ENCODE results near the gene STK35.

Gene STK35

DNA sequence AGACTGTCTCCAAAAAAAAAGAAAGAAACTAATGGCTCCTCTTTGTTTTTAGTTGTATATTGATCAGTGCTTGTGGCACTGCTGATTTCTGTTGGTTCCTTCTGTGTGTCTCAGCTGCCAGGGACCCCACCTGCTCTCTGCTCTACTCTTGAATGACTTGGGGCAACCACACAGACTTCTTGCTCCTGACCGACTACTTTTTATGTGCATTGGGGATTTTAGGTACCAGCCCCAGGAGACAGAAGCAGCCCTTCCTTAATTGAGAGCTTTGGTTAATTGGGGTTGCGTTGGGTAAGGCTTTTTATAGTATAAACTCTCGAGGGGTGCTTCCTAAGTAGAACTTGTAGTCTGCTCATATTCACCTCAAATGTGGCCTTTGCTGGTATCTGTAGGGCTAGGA, 6.9 kb downstream of the STK35 start:
- DNase-seq = no peak

DNA sequence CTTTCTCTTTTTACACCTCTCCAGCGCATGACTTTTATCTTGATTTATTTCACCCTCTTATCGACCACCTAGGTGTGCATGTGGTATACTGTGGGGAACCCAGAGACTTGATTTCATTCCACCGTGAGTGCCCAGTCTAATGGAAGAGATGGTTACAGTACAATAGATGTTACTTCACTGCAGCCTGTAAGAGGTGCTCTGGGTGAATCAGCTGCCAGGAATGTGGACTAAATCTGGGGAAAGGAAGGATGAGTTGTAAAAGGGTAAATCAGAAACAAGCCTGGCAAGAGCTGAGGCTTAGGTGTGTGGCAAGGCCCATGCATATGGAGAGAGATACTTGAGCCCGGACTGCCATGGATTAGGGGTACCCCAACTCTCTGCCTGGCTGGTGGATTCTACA, 7.4 kb downstream of the STK35 start:
- DNase-seq = no peak

DNA sequence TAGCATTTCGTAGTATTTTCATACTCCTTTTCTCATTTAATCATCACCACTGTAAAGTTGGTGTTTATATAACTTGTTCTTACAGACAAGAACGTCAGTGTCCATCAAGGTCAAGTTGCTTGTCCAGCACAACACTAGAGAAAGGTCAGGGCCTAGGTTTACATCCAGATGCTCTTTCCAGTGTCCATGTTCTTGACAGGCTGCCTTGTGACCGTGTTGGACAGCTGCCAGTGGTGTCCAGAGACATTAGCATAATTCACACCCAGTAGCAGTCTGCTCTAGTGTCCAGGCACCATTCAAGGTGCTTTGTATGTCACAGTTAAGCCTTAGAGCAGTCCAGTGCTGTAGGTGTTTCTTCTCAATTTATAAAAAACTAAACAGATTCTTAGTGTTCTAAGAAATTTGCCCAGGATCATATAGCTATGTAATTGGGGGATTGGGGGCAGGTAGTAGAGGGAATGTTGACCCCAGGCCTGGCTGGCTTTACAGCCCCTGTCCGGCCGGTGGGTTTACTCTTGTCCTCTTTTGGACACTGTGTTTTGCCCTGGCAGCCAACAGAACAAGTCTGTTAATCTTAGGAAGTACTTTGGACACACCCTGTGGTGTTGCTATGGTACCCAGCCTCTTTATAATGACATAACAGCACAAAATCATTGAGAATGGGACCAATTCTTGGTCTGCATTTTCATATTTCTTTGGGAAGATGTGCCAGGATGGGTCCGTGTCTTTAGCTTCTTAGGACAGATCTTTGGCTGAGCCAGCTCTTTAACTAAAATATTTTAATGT, 8.0 kb downstream of the STK35 start:
- DNase-seq = no peak

DNA sequence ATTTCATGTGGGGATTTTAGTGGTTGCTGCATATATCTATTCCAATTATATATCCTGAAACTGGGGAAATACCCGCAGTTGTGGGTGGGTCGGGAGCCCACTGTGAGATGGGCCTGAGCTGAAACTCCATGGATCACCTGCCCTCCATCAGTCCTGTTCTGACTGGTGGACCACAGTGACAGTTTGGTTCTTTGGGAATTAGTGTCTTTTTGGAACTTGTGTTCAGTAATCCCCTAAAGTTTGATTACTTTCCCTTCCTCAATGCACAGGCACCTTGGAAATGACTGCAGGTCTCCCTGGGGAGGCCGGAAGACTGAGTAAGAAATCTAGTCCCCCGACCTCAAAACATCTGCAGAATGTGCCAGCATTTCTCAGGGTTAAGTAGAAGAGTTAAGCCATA, 11.3 kb downstream of the STK35 start:
- DNase-seq = no peak

- DNase-seq = no peak
Observed at GRCh38 chr20:2114127-2114959, 12.7 kb downstream of the STK35 start.

DNA sequence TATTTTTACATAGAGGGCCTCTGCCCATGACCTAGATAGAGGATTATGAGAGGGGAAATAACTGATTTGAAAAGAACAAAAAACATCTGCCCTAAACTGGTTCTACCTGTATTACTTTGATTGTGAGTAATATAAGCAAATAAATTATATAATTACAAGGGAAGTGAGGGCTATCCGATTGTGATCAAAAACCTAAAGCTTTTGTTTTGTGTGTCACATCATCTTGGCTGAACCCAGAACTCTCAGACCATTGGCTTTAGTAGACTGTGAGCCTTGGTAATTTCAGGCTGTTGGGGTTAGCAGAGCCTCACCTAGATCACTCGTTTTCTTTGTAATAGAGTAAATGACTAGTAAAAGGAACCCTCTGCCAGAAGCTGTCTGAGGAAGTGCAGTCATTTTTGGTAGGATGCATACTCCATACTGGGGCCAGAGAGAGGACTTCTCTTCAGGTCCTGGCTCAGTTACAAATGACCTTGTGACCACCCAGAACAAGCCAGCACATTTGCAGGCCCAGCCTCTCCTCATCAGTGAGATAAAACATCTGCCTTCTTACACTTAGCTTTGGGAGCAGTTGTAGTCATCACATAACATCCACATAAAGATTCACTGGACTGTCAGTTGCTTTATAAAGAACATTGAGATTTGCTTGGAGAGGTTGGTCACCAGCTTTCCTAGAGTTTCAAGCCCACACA, 13.5 kb downstream of the STK35 start:
- no peak for DNase-seq

- no peak for DNase-seq
Observed at GRCh38 chr20:2116170-2116940, 14.7 kb downstream of the STK35 start.

DNA sequence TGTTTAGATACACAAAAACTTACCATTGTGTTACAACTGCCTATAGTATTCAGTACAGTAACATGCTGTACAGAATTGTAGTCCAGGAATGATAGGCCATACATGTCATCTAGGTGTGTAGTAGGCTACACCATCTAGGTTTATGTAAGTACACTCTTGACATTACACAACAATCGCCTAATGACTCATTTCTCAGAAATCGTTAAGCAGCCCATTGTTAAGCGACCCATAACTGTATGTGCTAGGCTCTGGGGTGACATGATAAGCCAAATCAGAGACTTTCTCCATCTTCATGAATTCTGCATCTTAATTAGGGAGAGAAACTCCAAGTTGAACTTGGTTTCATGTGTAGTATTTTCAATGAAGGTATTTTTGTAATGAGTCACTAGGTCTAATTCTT, 17.2 kb downstream of the STK35 start:
- DNase-seq = no peak

GRCh38 chr20:2122936-2123335, 21.3 kb downstream of the STK35 start:
- DNase-seq = no peak

DNA sequence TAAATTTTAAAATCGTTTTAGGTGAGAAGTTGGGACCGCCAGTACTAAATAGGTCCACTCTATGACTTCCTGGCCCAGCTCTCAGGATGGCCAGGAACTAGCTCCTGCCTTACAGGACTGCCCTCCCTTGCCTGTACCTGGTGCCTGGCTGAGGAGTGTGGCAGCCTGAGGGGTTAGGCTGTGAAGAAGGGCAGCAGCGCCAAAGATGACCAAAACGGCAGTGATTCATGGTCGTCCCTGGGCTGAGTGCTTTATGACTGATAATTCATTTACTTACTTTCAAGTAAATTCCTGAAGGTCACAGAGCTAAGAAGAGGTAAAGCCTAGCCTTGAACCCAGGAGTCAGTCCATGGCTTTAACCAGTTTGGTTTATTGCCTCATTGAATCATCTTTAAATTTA, 22.1 kb downstream of the STK35 start:
- no peak for DNase-seq

DNA sequence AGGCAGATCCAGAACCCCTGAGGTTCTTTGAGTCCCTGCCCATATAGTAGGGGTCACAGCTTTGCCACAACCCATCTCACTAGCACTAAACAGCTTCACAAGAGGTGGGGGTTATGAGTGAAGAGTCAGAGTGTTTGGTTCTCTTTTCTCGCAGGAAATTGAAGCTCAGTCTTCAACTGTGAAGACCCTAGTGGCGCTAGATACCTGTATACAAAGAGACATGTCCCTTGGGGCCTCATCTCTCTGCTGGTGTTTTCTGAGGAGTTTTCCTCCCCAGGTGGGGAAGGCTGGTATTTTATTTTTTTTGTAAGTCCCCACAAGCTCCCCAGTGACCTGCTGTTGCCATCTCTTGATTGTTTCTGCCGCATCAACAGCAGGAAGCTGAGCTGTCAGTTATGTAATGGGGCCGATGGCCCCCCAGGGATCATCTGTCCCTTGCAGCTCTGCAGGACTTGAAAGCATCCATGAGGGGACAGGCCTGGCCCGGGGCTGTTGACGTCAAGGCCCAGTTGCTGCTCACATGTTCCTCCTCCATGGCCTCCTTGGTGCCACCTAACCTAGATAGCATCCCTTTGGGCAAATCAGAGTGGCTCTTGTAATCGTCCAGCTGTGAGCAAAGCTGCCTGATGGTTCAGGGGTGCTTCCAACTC, 23.1 kb downstream of the STK35 start:
- no peak for DNase-seq

GRCh38 chr20:2125474-2126112, 24.0 kb downstream of the STK35 start:
- DNase-seq = no peak

- no peak for DNase-seq
Observed at GRCh38 chr20:2127238-2127637, 25.6 kb downstream of the STK35 start.

DNA sequence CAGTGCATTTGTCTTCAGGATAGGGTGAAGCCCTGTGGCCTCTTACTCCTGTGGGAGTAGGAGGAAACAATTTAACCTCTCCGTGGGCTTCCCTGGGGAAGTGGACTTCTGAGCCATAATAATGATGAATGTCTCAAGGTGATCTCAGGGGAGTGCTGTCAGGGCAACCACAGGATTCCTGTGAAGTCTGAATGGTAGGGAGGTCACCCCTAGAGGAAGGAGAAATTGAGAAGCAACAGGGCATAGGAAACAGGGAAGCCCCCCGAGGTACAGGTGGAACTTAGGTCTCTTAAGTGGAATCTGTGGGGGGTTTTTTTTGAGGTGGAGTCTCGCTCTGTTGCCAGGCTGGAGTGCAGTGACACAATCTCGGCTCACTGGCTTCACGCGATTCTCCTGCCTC, 26.9 kb downstream of the STK35 start:
- no peak for DNase-seq

DNA sequence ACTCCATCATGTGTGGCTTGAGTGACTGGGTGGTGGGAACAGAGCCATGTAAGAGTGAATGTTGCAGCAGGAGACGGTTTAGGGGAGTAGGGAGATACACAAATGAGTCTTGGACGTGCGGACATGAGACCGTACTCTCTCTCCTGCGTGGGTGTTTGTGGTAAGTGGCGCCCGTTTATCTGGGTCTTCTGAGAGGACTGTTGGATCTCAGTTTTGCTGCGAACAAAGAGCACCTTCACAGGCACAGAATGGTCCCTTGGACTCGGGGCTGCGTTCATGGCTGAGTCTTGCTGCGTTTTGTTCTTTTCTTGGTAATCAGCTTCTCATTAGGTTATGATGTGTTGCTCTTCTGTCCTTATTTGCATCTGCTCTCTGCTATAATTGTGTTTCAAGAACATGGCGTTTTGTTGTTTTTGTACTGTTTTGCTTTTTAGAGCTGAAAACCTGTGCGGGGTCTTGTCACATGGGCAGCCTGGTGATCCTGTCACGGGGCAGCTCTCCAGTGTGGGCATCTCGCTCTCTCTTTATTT, 28.5 kb downstream of the STK35 start:
- DNase-seq = no peak

- no peak for DNase-seq
Observed at GRCh38 chr20:2130683-2131082, 29.1 kb downstream of the STK35 start.

DNA sequence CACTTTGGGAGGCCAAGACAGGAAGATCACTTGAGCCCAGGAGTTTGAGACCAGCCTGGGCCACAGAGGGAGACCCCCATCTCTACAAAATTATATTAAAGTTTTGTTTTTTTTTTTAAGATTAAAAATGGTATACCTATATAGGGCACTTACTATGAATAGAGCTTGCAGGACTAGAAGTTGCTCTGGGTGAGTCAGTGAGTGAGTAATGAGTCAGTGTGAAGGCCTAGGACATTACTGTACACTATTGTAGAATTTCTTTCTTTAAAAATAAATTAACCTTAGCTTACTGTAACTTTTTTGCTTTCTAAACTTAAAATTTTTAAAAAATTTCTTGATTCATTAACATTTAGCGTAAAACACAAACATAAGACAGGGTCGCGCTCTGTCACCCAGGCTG, 29.7 kb downstream of the STK35 start:
- no peak for DNase-seq

- no peak for DNase-seq
Observed at GRCh38 chr20:2132461-2132901, 30.9 kb downstream of the STK35 start.

GRCh38 chr20:2133318-2134183, 31.9 kb downstream of the STK35 start:
- DNase-seq = no peak

DNA sequence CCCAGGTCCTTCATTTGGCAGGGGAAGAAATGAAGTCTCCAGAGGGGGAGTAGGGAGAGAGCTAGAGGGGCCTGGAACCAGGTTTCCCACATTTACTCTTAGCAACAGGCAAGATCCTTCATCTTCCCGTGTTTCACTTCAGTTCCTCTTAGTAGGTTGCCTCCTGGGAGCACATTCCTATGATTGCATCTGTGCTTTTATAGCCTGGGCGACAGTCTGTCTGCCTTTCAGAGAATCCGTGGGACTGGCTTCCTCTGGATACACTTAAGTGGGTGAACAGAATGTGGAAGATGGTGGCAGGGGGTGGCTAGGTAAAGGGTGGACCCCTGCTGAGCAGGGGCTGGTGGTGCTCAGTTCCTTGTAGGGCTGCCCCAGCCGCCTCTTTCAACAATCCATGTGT, 33.4 kb downstream of the STK35 start:
- DNase-seq = no peak

- DNase-seq = no peak
Observed at GRCh38 chr20:2136275-2136674, 34.6 kb downstream of the STK35 start.
